Sigmoid colon (tissue), 4 donors: ENCODE results near the gene TXNDC15.

Source experiments
- EP300 ChIP-seq, 4 donors: sonication (generic); formaldehyde crosslinking; IDR thresholded peaks; one replicate each; pipeline ENCODE4 v1.6.1; 2017; ENCODE audit warnings: antibody characterized with exemption in 4 of 4
- POLR2AphosphoS5 ChIP-seq, 4 donors: sonication (generic); formaldehyde crosslinking; IDR thresholded peaks; one replicate each; pipeline ENCODE4 v1.6.1; 2017; ENCODE audit warnings: antibody characterized with exemption in 4 of 4
- TF ChIP-seq, protein P1 (sequence below), 4 experiments: fragments of 450-650 bp in 3 of 4; fragments of 200-600 bp in 1 of 4; IDR thresholded peaks; one replicate each; pipeline ENCODE4 v1.5.1; 2016 to 2019; ENCODE audit warnings: antibody characterized with exemption in 4 of 4, mild to moderate bottlenecking in 3 of 4, moderate library complexity in 2 of 4

DNA sequence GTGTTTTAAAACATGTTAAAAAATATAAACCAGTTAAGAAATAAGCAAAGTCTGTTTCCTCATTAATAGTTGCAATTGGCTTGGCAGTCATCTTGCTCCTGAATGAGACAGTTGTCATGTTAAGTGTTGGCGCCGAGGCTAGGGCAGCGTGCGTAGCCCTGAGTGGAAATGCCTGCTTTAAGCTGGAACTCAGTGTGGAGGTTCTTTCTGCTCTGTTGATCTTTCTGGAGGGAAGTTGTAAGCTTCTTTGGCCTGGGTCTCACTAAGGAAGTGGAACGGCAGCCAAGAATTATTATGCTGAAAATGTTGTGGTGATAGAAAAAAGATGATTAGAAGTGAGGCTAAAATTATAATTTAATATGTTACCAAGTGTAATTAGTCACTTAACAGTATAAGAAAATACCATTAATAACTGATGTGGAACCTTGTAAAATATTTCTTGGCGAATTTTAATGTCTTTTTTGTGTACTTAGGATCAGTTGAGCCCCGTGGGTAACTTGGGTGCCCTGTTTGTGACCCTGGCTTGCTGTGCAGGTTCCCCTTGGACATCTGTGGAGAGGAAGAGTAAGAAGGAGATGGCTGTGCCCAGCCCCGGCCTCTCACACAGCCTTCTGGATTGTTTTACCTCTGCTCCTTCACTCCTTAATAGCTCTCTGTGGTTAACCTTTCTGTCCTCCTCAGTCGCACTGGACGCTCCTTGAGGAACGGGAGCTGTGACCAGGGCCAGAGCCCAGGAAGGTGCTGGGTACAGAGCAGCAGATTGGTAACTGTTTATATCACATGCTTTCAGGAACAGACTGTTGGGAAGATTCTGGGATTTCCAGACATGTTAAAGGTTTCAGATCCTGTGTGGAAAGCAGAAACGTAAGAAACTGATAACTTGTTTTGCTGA lies 61.8 kb downstream of the TXNDC15 start:
- no peak for TF ChIP-seq EP300 (IDR thresholded peaks at IDR 0.05)
- TF ChIP-seq, protein P1, sequence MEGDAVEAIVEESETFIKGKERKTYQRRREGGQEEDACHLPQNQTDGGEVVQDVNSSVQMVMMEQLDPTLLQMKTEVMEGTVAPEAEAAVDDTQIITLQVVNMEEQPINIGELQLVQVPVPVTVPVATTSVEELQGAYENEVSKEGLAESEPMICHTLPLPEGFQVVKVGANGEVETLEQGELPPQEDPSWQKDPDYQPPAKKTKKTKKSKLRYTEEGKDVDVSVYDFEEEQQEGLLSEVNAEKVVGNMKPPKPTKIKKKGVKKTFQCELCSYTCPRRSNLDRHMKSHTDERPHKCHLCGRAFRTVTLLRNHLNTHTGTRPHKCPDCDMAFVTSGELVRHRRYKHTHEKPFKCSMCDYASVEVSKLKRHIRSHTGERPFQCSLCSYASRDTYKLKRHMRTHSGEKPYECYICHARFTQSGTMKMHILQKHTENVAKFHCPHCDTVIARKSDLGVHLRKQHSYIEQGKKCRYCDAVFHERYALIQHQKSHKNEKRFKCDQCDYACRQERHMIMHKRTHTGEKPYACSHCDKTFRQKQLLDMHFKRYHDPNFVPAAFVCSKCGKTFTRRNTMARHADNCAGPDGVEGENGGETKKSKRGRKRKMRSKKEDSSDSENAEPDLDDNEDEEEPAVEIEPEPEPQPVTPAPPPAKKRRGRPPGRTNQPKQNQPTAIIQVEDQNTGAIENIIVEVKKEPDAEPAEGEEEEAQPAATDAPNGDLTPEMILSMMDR (IDR thresholded peaks at IDR 0.05): no peak
- no peak for TF ChIP-seq POLR2AphosphoS5 (IDR thresholded peaks at IDR 0.05)
